K562 (cell line): ENCODE measurements around the gene GSC.

Experiments
- CHD2 ChIP-seq: IDR thresholded peaks from 2 replicates; pipeline ENCODE4 v1.6.1; 2011; ENCODE audit warnings: low read depth, low read length
- E2F4 ChIP-seq: sonication (generic); formaldehyde crosslinking; IDR thresholded peaks from 2 replicates; pipeline ENCODE4 v1.8.0; 2022; ENCODE audit warnings: mild to moderate bottlenecking, low read depth, missing genetic modification reagents
- EP300 ChIP-seq: IDR thresholded peaks from 2 replicates; pipeline ENCODE4 v1.6.1; 2012; ENCODE audit warnings: low read length, improper control_type of control experiment
- FOXK2 ChIP-seq, 2 experiments: fragments of 450-650 bp; IDR thresholded peaks in 1 of 2; conservative IDR thresholded peaks in 1 of 2; 2 replicates each; pipeline ENCODE4 v1.6.1; 2016; ENCODE audit warnings: low read depth in 2 of 2, mild to moderate bottlenecking in 1 of 2
- FOXM1 ChIP-seq, 2 experiments: fragments of 450-650 bp in 1 of 2; sonication (generic) in 1 of 2; formaldehyde crosslinking in 1 of 2; IDR thresholded peaks; 2 replicates each; pipeline versions ENCODE4 v1.6.1 to v1.9.0; 2017 to 2022; ENCODE audit warnings: low read depth in 2 of 2, mild to moderate bottlenecking in 2 of 2, missing genetic modification reagents in 1 of 2, moderate library complexity in 1 of 2
- JUN ChIP-seq, 2 experiments: sonication (generic) in 1 of 2; formaldehyde crosslinking in 1 of 2; IDR thresholded peaks; 2 replicates each; pipeline versions ENCODE4 v1.6.1 to v1.8.0; 2012 to 2022; ENCODE audit warnings: borderline replicate concordance in 2 of 2, mild to moderate bottlenecking in 2 of 2, improper control_type of control experiment in 1 of 2, low read depth in 1 of 2, low read length in 1 of 2, missing genetic modification reagents in 1 of 2
- MAZ ChIP-seq, 2 experiments: fragments of 450-650 bp in 1 of 2; sonication (generic) in 1 of 2; formaldehyde crosslinking; IDR thresholded peaks in 1 of 2; conservative IDR thresholded peaks in 1 of 2; 2 replicates each; pipeline versions ENCODE4 v1.4.0 to v1.5.0; 2020; ENCODE audit warnings: mild to moderate bottlenecking in 1 of 2, missing genetic modification reagents in 1 of 2
- POLR2AphosphoS5 ChIP-seq: IDR thresholded peaks from 2 replicates; pipeline ENCODE4 v1.6.1; 2011; ENCODE audit warnings: mild to moderate bottlenecking, low read depth, low read length, moderate library complexity; ENCODE audit not compliant: control insufficient read depth, insufficient read depth
- REST ChIP-seq, 2 experiments: fragments of 450-650 bp; formaldehyde crosslinking in 1 of 2; IDR thresholded peaks; 2 replicates each; pipeline versions ENCODE4 v1.4.0 to v1.6.1; 2014 to 2020; ENCODE audit warnings: mild to moderate bottlenecking in 2 of 2, borderline replicate concordance in 1 of 2, low read depth in 1 of 2
- SREBF1 ChIP-seq: fragments of 150-350 bp; IDR thresholded peaks from 2 replicates; pipeline ENCODE4 v1.6.1; 2014; ENCODE audit warnings: antibody characterized with exemption, low read depth, low read length, borderline replicate concordance
- U2AF1 ChIP-seq: fragments of 200-400 bp; formaldehyde crosslinking; optimal IDR thresholded peaks from 2 replicates; pipeline ENCODE3; 2017; ENCODE audit warnings: mild to moderate bottlenecking, low read depth, low read length, moderate library complexity
- TF ChIP-seq, protein P1 (sequence below): fragments of 250-450 bp; sonication (Bioruptor Pico); IDR thresholded peaks from 2 replicates; pipeline ENCODE4 v1.8.0; 2021; ENCODE audit warnings: moderate library complexity, mild to moderate bottlenecking, inconsistent platforms

GRCh38 chr14:94767321-94767878, 2.5 kb downstream of the GSC start:
- no peak for TF ChIP-seq REST (IDR thresholded peaks at IDR 0.05; ENCODE audit: borderline replicate concordance)
- no peak for TF ChIP-seq REST (CRISPR knock-in tag; IDR thresholded peaks at IDR 0.05; ENCODE audit: low read depth)
- no peak for TF ChIP-seq FOXM1 (IDR thresholded peaks at IDR 0.05; ENCODE audit: low read depth)
- no peak for TF ChIP-seq FOXM1 (CRISPR knock-in tag; IDR thresholded peaks at IDR 0.05; ENCODE audit: low read depth)
- no peak for TF ChIP-seq E2F4
- no peak for TF ChIP-seq SREBF1
- TF ChIP-seq FOXK2 (conservative IDR thresholded peaks at IDR 0.05 in 1 of 2, IDR thresholded peaks at IDR 0.05 in 1 of 2; ENCODE audit: low read depth in 2 of 2), result no peak
- no peak for TF ChIP-seq EP300
- no peak for TF ChIP-seq POLR2AphosphoS5
- no peak for TF ChIP-seq MAZ (CRISPR knock-in tag; conservative IDR thresholded peaks at IDR 0.05 in 1 of 2, IDR thresholded peaks at IDR 0.05 in 1 of 2)
- TF ChIP-seq, protein P1, sequence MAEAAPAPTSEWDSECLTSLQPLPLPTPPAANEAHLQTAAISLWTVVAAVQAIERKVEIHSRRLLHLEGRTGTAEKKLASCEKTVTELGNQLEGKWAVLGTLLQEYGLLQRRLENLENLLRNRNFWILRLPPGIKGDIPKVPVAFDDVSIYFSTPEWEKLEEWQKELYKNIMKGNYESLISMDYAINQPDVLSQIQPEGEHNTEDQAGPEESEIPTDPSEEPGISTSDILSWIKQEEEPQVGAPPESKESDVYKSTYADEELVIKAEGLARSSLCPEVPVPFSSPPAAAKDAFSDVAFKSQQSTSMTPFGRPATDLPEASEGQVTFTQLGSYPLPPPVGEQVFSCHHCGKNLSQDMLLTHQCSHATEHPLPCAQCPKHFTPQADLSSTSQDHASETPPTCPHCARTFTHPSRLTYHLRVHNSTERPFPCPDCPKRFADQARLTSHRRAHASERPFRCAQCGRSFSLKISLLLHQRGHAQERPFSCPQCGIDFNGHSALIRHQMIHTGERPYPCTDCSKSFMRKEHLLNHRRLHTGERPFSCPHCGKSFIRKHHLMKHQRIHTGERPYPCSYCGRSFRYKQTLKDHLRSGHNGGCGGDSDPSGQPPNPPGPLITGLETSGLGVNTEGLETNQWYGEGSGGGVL (CRISPR knock-in tag), result no peak
- TF ChIP-seq JUN (IDR thresholded peaks at IDR 0.05; ENCODE audit: borderline replicate concordance, low read depth, low read length), result no peak
- TF ChIP-seq JUN (CRISPR knock-in tag; IDR thresholded peaks at IDR 0.05; ENCODE audit: borderline replicate concordance), result no peak
- TF ChIP-seq U2AF1, result no peak
- no peak for TF ChIP-seq CHD2
